8988T (cell line): ENCODE measurements around the gene MYO1C.

Source experiments
- DNase-seq: peaks from one replicate; pipeline ENCODE4 v3.0.0; 2011

Gene MYO1C

GRCh38 chr17:1505586-1505985 lies 13.1 kb upstream of the MYO1C start:
- DNase-seq = no peak

GRCh38 chr17:1504866-1505265 lies 12.4 kb upstream of the MYO1C start:
- DNase-seq = no peak

GRCh38 chr17:1503699-1504098 lies 11.2 kb upstream of the MYO1C start:
- no peak for DNase-seq

- DNase-seq = no peak
These were observed 6.4 kb upstream of the MYO1C start for GRCh38 chr17:1498869-1499268.

- no peak for DNase-seq
These were observed 5.7 kb upstream of the MYO1C start for GRCh38 chr17:1498233-1498632.

- DNase-seq = no peak
These were observed 5.3 kb upstream of the MYO1C start for GRCh38 chr17:1497831-1498230.

GRCh38 chr17:1496869-1497268 lies 4.4 kb upstream of the MYO1C start:
- DNase-seq = no peak

- DNase-seq = no peak
These were observed 2.9 kb upstream of the MYO1C start for GRCh38 chr17:1495265-1495989.

- no peak for DNase-seq
These were observed 2.3 kb upstream of the MYO1C start for GRCh38 chr17:1494736-1495253.

- no peak for DNase-seq
These were observed 1.7 kb upstream of the MYO1C start for GRCh38 chr17:1494203-1494602.

GRCh38 chr17:1493291-1493980 lies 950 bp upstream of the MYO1C start:
- DNase-seq = no peak

GRCh38 chr17:1491443-1492248 lies 840 bp downstream of the MYO1C start:
- DNase-seq = peak; percentile 86

GRCh38 chr17:1490643-1491442 lies 1.6 kb downstream of the MYO1C start:
- peak; percentile 81 for DNase-seq

- DNase-seq = no peak
These were observed 3.6 kb downstream of the MYO1C start for GRCh38 chr17:1488826-1489270.

- DNase-seq = peak; percentile 75
These were observed 4.3 kb downstream of the MYO1C start for GRCh38 chr17:1487939-1488825.

- peak; percentile 68 for DNase-seq
These were observed 5.4 kb downstream of the MYO1C start for GRCh38 chr17:1486802-1487695.

GRCh38 chr17:1485423-1486376 lies 6.8 kb downstream of the MYO1C start:
- DNase-seq = peak; percentile 60

- no peak for DNase-seq
These were observed 7.6 kb downstream of the MYO1C start for GRCh38 chr17:1484676-1485422.
